Measurements from ENCODE around the gene IQSEC2. TPM values are rescaled to one million over a fixed set of nuclear protein-coding genes. Genes with fewer than 3 reads are reported as not detected.

Gene IQSEC2
- total RNA-seq, 1 experiment from 2014 or later: 20.7 TPM

DNA sequence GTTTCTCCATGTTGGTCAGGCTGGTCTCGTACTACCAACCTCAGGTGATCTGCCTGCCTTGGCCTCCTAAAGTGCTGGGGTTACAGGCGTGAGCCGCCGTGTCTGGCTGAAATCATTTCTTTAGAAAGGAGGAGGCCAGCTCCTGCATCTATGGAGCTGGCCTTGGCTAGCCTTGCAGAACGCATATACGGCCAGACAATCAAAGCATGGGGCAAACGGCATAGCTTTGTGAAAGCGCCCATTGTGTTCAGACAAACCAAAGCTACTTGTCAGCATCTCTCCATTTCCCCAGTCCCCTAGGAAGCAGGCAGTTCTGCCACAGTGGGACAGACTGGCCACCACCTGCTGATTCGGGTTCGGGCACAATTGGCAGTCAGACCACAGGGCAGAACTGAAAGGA is 48.9 kb upstream of the IQSEC2 start:
- H2AFZ ChIP-seq (ENCODE audit: low read depth, low read length, poor library complexity, severe bottlenecking): no peak overlapping the region
- no peaks in the 10 kb centered on the region for H4K20me1 ChIP-seq (ENCODE audit: insufficient read depth)
- H3K4me3 ChIP-seq (replicated peaks in 1 of 2; ENCODE audit: low read depth in 1 of 2, low read length in 2 of 2): no peak overlapping the region
- H3K9ac ChIP-seq (ENCODE audit: low read length): no peak overlapping the region
- H3K79me2 ChIP-seq (ENCODE audit: insufficient read depth, low read length): no peaks in the 10 kb centered on the region
- no TSS peak for BruUV-seq (replicated peaks)
- CTCF ChIA-PET: interaction anchor here (1.3 kb wide), 1 partner anchor 36 kb away, joined by 4 read pairs; no protein-coding TSS in a partner anchor
- TF ChIP-seq POLR2A (IDR thresholded peaks at IDR 0.05; ENCODE audit: borderline replicate concordance, extremely low read depth, insufficient read depth, insufficient read length): no peak
- no peak overlapping the region for H3K4me2 ChIP-seq (ENCODE audit: low read length)
- H3K27ac ChIP-seq (ENCODE audit: low read depth, low read length): no peak overlapping the region
- H3K9me2 ChIP-seq (ENCODE audit: insufficient read depth): no peaks in the 10 kb centered on the region
- H3K36me3 ChIP-seq (ENCODE audit: control insufficient read depth in 1 of 2, insufficient read depth in 2 of 2, low read length in 2 of 2): no peaks in the 10 kb centered on the region
- ATAC-seq (no peak), DNase-seq (ENCODE audit: low read depth, low spot score) (no peak)
- H3K27me3 ChIP-seq (ENCODE audit: insufficient read depth, low read length): no peaks in the 10 kb centered on the region
- RAD21 ChIA-PET (ENCODE audit: low non-redundant PET in 1 of 2, low total read pairs in 2 of 2, uncharacterized antibody in 2 of 2, unreplicated experiment in 2 of 2): no interaction called here
- no peaks in the 10 kb centered on the region for H3K4me1 ChIP-seq (ENCODE audit: control insufficient read depth in 1 of 2, insufficient read depth in 2 of 2, low read length in 2 of 2)
- POLR2A ChIA-PET: no interaction called here
- intact Hi-C loops (cut with micrococcal nuclease): no loop called here
- no peaks in the 10 kb centered on the region for H3K9me3 ChIP-seq (ENCODE audit: control insufficient read depth in 1 of 2, insufficient read depth in 1 of 2, low read depth in 1 of 2, low read length in 2 of 2)

DNA sequence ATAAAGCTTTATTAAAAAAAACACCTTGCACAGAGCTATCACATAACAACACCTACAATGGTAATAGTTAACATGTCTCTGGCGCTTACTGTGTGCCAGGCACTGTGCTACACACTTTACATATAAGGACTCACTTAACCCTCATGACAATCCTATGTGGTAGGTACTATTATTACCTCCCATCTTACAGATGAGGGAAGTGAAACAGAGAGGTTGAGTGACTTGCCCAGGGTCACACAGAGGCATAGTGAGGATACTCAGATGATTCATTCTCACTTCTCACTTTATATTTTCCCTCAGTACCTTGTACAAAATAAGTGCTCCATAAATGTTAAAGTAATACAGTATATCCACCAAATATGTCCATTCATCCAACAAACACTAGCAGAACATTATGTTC is 43.4 kb upstream of the IQSEC2 start:
- BruUV-seq (replicated peaks): no TSS peak
- no peak overlapping the region for H3K9ac ChIP-seq (ENCODE audit: low read length)
- no peaks in the 10 kb centered on the region for H3K9me3 ChIP-seq (ENCODE audit: control insufficient read depth in 1 of 2, insufficient read depth in 1 of 2, low read depth in 1 of 2, low read length in 2 of 2)
- 0 out of 4 replicates have a peak, but pooled peaks cover 0 to under 1% of the 10 kb centered on the region in 2 experiments for H3K4me1 ChIP-seq (ENCODE audit: control insufficient read depth in 1 of 2, insufficient read depth in 2 of 2, low read length in 2 of 2)
- intact Hi-C loops (cut with micrococcal nuclease): no loop called here
- no peaks in the 10 kb centered on the region for H3K9me2 ChIP-seq (ENCODE audit: insufficient read depth)
- ATAC-seq (no peak), DNase-seq (ENCODE audit: low read depth, low spot score) (no peak)
- H3K36me3 ChIP-seq (ENCODE audit: control insufficient read depth in 1 of 2, insufficient read depth in 2 of 2, low read length in 2 of 2): no peaks in the 10 kb centered on the region
- no peak overlapping the region for H3K4me2 ChIP-seq (ENCODE audit: low read length)
- no peak overlapping the region for H3K4me3 ChIP-seq (replicated peaks in 1 of 2; ENCODE audit: low read depth in 1 of 2, low read length in 2 of 2)
- no peaks in the 10 kb centered on the region for H4K20me1 ChIP-seq (ENCODE audit: insufficient read depth)
- H3K79me2 ChIP-seq (ENCODE audit: insufficient read depth, low read length): no peaks in the 10 kb centered on the region
- 0 out of 2 replicates have a peak, but pooled peaks cover 5% of the 10 kb centered on the region for H3K27me3 ChIP-seq (ENCODE audit: insufficient read depth, low read length)
- CTCF ChIA-PET: no interaction called here
- no peak overlapping the region for H3K27ac ChIP-seq (ENCODE audit: low read depth, low read length)
- no peak overlapping the region for H2AFZ ChIP-seq (ENCODE audit: low read depth, low read length, poor library complexity, severe bottlenecking)
- RAD21 ChIA-PET (ENCODE audit: low non-redundant PET in 1 of 2, low total read pairs in 2 of 2, uncharacterized antibody in 2 of 2, unreplicated experiment in 2 of 2): no interaction called here
- POLR2A ChIA-PET: no interaction called here
- TF ChIP-seq EZH2phosphoT487 (IDR thresholded peaks at IDR 0.05; ENCODE audit: borderline replicate concordance): no peak
- TF ChIP-seq, protein P1, sequence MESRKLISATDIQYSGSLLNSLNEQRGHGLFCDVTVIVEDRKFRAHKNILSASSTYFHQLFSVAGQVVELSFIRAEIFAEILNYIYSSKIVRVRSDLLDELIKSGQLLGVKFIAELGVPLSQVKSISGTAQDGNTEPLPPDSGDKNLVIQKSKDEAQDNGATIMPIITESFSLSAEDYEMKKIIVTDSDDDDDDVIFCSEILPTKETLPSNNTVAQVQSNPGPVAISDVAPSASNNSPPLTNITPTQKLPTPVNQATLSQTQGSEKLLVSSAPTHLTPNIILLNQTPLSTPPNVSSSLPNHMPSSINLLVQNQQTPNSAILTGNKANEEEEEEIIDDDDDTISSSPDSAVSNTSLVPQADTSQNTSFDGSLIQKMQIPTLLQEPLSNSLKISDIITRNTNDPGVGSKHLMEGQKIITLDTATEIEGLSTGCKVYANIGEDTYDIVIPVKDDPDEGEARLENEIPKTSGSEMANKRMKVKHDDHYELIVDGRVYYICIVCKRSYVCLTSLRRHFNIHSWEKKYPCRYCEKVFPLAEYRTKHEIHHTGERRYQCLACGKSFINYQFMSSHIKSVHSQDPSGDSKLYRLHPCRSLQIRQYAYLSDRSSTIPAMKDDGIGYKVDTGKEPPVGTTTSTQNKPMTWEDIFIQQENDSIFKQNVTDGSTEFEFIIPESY (IDR thresholded peaks at IDR 0.05; ENCODE audit: extremely low read depth, insufficient replicate concordance, low read length): no peak
- no peak for TF ChIP-seq CBX3 (IDR thresholded peaks at IDR 0.05; ENCODE audit: low read depth)
- TF ChIP-seq, protein P2, sequence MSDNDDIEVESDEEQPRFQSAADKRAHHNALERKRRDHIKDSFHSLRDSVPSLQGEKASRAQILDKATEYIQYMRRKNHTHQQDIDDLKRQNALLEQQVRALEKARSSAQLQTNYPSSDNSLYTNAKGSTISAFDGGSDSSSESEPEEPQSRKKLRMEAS (IDR thresholded peaks at IDR 0.05): no peak
- no peak for TF ChIP-seq EZH2 (IDR thresholded peaks at IDR 0.05)
- no peak for TF ChIP-seq ZFX (IDR thresholded peaks at IDR 0.05)
- TF ChIP-seq, protein P3, sequence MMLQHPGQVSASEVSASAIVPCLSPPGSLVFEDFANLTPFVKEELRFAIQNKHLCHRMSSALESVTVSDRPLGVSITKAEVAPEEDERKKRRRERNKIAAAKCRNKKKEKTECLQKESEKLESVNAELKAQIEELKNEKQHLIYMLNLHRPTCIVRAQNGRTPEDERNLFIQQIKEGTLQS (IDR thresholded peaks at IDR 0.05): no peak
- TF ChIP-seq, protein P4, sequence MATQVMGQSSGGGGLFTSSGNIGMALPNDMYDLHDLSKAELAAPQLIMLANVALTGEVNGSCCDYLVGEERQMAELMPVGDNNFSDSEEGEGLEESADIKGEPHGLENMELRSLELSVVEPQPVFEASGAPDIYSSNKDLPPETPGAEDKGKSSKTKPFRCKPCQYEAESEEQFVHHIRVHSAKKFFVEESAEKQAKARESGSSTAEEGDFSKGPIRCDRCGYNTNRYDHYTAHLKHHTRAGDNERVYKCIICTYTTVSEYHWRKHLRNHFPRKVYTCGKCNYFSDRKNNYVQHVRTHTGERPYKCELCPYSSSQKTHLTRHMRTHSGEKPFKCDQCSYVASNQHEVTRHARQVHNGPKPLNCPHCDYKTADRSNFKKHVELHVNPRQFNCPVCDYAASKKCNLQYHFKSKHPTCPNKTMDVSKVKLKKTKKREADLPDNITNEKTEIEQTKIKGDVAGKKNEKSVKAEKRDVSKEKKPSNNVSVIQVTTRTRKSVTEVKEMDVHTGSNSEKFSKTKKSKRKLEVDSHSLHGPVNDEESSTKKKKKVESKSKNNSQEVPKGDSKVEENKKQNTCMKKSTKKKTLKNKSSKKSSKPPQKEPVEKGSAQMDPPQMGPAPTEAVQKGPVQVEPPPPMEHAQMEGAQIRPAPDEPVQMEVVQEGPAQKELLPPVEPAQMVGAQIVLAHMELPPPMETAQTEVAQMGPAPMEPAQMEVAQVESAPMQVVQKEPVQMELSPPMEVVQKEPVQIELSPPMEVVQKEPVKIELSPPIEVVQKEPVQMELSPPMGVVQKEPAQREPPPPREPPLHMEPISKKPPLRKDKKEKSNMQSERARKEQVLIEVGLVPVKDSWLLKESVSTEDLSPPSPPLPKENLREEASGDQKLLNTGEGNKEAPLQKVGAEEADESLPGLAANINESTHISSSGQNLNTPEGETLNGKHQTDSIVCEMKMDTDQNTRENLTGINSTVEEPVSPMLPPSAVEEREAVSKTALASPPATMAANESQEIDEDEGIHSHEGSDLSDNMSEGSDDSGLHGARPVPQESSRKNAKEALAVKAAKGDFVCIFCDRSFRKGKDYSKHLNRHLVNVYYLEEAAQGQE (IDR thresholded peaks at IDR 0.05; ENCODE audit: low read depth): no peak
- no peak for TF ChIP-seq YY1 (IDR thresholded peaks at IDR 0.05; ENCODE audit: extremely low read depth, insufficient replicate concordance, low read depth, low read length)
- TF ChIP-seq POLR2A (IDR thresholded peaks at IDR 0.05; ENCODE audit: borderline replicate concordance, extremely low read depth, insufficient read depth, insufficient read length): no peak

All from HCT116 (cell line).